Right atrium auricular region (tissue), 2 donors: ENCODE results near the gene HDAC5. TPM values are rescaled to one million over a fixed set of nuclear protein-coding genes. Genes with fewer than 3 reads are reported as not detected.

Experiments
- DNase-seq: peaks from one replicate; pipeline ENCODE4 v3.0.0-alpha.2; 2019; ENCODE audit warnings: low spot score
- H3K27ac ChIP-seq, 2 donors: fragments of 200-600 bp; sonication (generic); 1 replicate in 1 of 2; 2 replicates in 1 of 2; pipeline ENCODE4 v1.5.1; 2016 to 2019
- H3K27me3 ChIP-seq, 2 donors: fragments of 200-600 bp; sonication (generic); one replicate each; pipeline versions ENCODE4 v1.5.1 to v1.6.0; 2017 to 2019
- H3K36me3 ChIP-seq: fragments of 200-600 bp; sonication (generic); one replicate; pipeline ENCODE4 v1.5.1; 2016
- H3K4me1 ChIP-seq, 2 donors: fragments of 200-600 bp; sonication (generic); one replicate each; pipeline versions ENCODE4 v1.5.1 to v1.6.0; 2017 to 2019
- H3K4me3 ChIP-seq, 2 donors: fragments of 200-600 bp; sonication (generic); 1 replicate in 1 of 2; 2 replicates in 1 of 2; pipeline ENCODE4 v1.5.1; 2017 to 2019; ENCODE audit warnings: mild to moderate bottlenecking in 1 of 2, moderate library complexity in 1 of 2
- H3K9me3 ChIP-seq, 2 donors: fragments of 200-600 bp; sonication (generic); one replicate each; pipeline ENCODE4 v1.5.1; 2019
- total RNA-seq, 2 donors: library from RNA; depleted of rRNA; stranded (reverse); fragments of >200 nt; gene quantifications; one replicate each; pipeline ENCODE4 v1.1.0, GENCODE V29; 2016
- TF ChIP-seq, protein P1 (sequence below), 2 donors: fragments of 200-600 bp; sonication (generic); IDR thresholded peaks; one replicate each; pipeline ENCODE4 v1.5.1; 2019; ENCODE audit warnings: antibody characterized with exemption in 2 of 2

The HDAC5 gene
- total RNA-seq, 2 donors from 2014 or later, result 80.0 to 138 TPM

DNA sequence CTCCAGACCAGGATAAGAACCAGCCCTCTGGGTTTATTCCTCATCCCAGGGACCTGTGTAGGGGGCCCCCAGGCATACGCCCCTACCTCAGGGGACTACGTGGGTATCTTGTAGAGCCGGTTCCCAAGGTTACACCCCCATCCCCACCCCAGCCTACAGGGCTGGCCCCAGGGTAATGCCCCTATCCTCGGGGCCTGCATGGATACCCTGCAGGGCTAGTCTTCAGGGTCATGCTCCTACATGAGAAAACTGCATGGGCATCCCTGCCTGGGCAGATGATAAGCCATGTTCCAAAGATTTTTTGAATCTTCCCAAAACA lies 14.2 kb downstream of the HDAC5 start:
- Histone ChIP-seq H3K4me1 (peaks cover 0 to 96% of the 10 kb centered on the region in 2 donors), H3K36me3 (peaks cover under 1% of the 10 kb centered on the region), H3K4me3 (peak overlapping the region; percentile 51 to 57), H3K9me3 (no peaks in the 10 kb centered on the region), H3K27me3 (no peaks in the 10 kb centered on the region), H3K27ac (peak overlapping the region; percentile 97)
- TF ChIP-seq, protein P1, sequence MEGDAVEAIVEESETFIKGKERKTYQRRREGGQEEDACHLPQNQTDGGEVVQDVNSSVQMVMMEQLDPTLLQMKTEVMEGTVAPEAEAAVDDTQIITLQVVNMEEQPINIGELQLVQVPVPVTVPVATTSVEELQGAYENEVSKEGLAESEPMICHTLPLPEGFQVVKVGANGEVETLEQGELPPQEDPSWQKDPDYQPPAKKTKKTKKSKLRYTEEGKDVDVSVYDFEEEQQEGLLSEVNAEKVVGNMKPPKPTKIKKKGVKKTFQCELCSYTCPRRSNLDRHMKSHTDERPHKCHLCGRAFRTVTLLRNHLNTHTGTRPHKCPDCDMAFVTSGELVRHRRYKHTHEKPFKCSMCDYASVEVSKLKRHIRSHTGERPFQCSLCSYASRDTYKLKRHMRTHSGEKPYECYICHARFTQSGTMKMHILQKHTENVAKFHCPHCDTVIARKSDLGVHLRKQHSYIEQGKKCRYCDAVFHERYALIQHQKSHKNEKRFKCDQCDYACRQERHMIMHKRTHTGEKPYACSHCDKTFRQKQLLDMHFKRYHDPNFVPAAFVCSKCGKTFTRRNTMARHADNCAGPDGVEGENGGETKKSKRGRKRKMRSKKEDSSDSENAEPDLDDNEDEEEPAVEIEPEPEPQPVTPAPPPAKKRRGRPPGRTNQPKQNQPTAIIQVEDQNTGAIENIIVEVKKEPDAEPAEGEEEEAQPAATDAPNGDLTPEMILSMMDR (IDR thresholded peaks at IDR 0.05), result no peak
- DNase-seq, result no peak

DNA sequence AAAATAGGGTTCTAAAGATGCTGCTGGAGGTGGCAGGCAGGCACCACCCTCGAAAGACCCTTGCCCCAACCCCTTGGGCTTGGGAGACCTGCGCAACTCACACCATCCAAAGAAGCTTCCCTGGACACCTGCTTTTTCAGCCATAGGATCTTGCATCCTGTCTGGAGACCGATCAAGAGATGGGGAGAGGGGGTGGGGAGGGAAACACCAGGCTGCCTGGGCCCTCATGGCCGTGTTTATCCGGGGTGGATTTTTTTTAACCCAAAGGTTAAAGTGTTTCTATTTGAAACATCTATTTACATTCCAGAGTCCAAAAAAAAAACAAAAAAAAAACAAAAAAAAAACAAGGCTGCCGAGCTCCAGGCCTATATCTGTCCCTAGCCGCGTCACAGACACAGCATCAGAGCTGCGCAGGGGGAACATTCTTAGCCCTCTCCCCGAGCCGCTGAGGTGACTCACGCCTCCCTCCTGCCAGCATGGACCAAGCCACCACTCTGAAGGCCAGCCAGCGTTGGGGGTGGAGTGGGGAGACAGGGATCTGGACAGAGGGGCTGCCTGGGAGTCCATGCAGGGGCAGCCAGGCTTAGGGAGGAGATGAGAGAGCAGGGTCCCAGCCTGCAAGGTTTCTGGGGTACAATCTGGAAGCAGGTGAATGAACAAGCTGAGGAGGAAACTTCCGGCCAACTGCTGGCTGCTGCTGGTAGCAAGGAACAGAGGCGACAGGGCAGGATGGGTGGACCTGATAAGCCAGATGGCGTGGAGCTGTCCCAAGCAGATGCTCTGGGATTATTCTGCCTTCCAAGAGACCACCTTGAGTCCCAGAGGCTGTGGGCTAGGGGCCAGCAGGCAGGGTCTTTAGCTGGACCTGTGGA lies 14.8 kb downstream of the HDAC5 start:
- H3K27ac ChIP-seq, result peak overlapping the region; percentile 97
- H3K4me1 ChIP-seq, result peaks cover 0 to 96% of the 10 kb centered on the region in 2 donors
- H3K4me3 ChIP-seq, result peak overlapping the region; percentile 51 to 57
- TF ChIP-seq, protein P1 (IDR thresholded peaks at IDR 0.05), result no peak
- no peaks in the 10 kb centered on the region for H3K27me3 ChIP-seq
- H3K9me3 ChIP-seq, result no peaks in the 10 kb centered on the region
- H3K36me3 ChIP-seq, result no peaks in the 10 kb centered on the region
- DNase-seq, result peak; percentile 94

DNA sequence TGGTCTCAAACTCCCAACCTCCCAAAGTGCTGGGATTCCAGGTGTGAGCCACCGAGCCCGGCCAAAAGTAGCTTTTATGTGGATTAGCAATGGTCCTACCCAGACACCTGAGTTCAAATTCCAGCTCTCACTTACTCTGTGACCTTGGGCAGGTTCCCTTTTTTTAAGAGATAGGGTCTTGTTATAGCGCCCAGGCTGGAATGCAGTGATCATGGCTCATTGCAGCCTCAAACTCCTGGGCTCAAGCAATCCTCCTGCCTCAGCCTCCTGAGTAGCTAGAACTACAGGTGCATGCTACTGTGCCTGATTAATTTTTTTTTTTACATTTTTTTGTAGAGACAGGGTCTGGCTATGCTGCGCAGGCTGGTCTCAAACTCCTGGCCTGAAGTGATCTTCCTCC lies 16.6 kb downstream of the HDAC5 start:
- H3K4me3 ChIP-seq, result no peak overlapping the region
- TF ChIP-seq, protein P1 (IDR thresholded peaks at IDR 0.05), result no peak
- DNase-seq, result no peak

DNA sequence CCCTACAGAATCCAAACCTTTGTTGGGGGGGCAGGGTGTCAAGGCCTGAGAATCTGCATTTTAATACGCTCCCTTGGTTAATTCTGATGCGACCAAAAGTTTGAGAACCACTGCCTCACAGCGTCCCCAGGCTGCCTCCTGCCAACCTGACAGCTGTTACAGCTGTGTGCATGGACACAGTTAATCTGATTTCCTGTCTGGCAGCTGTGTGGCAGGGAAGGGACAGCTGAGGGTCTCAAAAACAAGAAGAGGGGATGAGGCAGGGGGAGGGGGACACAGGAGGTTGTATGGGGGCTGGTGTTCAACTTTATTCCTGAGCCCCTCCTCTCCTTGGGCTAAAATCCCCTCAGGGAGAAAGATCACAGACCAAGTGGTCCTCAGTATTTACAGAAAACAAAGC lies 17.5 kb downstream of the HDAC5 start:
- H3K9me3 ChIP-seq, result no peaks in the 10 kb centered on the region
- no peak overlapping the region for H3K4me3 ChIP-seq
- TF ChIP-seq, protein P1 (IDR thresholded peaks at IDR 0.05), result no peak
- H3K4me1 ChIP-seq, result peaks cover 0 to 88% of the 10 kb centered on the region in 2 donors
- no peak for DNase-seq
- H3K27me3 ChIP-seq, result no peaks in the 10 kb centered on the region
- H3K36me3 ChIP-seq, result no peaks in the 10 kb centered on the region
- H3K27ac ChIP-seq, result peak overlapping the region; percentile 97

More for the DNA sequence above, 16.6 kb downstream of the HDAC5 start:
- peaks cover 0 to 95% of the 10 kb centered on the region in 2 donors for H3K4me1 ChIP-seq
- H3K36me3 ChIP-seq, result no peaks in the 10 kb centered on the region
- H3K27ac ChIP-seq, result peak overlapping the region; percentile 97
- H3K27me3 ChIP-seq, result no peaks in the 10 kb centered on the region
- no peaks in the 10 kb centered on the region for H3K9me3 ChIP-seq

DNA sequence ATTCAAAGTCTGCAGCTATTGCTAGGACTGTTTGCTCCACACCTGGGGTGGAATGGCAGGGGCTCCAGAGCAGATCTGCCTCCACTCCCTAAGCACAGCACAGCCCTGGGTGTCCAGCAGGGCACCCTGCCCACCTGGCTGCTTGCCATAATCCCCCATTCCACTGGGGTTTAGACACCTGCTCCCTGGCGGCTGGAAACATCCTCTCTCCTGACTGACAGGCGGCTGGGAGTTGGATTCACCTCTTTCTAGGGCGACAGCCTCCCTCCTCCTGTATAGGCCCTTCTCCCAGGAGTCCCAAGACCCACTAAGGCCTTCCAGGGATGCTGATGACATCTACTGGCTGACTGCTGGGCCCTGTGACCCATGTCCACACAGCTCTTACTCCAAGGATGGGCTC lies 18.0 kb downstream of the HDAC5 start:
- no peaks in the 10 kb centered on the region for H3K9me3 ChIP-seq
- H3K27me3 ChIP-seq, result no peaks in the 10 kb centered on the region
- TF ChIP-seq, protein P1 (IDR thresholded peaks at IDR 0.05), result no peak
- H3K4me3 ChIP-seq, result no peak overlapping the region
- peaks cover 0 to 88% of the 10 kb centered on the region in 2 donors for H3K4me1 ChIP-seq
- H3K36me3 ChIP-seq, result no peaks in the 10 kb centered on the region
- H3K27ac ChIP-seq, result peak overlapping the region; percentile 97
- DNase-seq, result no peak
